Lower lobe of right lung (tissue), 2 donors: ENCODE measurements around the gene ASB5. TPM values are rescaled to one million over a fixed set of nuclear protein-coding genes. Genes with fewer than 3 reads are reported as not detected.
"Not testable (repeated sequence)": the region's sequence is repeated elsewhere in the genome, so short reads cannot be mapped to it uniquely, and the experiment has no call there.

Experiments used
- ATAC-seq, 2 donors: fragments of 200-7000 bp; cut with Tn5 transposase; one replicate each; pipeline ENCODE4 v1.9.1; 2020 to 2022; ENCODE audit warnings: mild to moderate bottlenecking in 2 of 2, moderate library complexity in 2 of 2
- DNase-seq: peaks from one replicate; pipeline ENCODE4 v3.0.0-alpha.2; 2020
- H3K27ac ChIP-seq: fragments of 200-600 bp; one replicate; pipeline ENCODE4 v1.8.0; 2022
- H3K27me3 ChIP-seq: fragments of 200-600 bp; one replicate; pipeline ENCODE4 v1.8.0; 2022; ENCODE audit warnings: low read depth
- H3K36me3 ChIP-seq: fragments of 200-600 bp; one replicate; pipeline ENCODE4 v1.8.0; 2022; ENCODE audit warnings: mild to moderate bottlenecking
- H3K4me1 ChIP-seq: fragments of 200-600 bp; one replicate; pipeline ENCODE4 v1.8.0; 2022
- H3K4me3 ChIP-seq: fragments of 200-600 bp; one replicate; pipeline ENCODE4 v1.8.0; 2022; ENCODE audit warnings: mild to moderate bottlenecking
- H3K9me3 ChIP-seq: fragments of 200-600 bp; one replicate; pipeline ENCODE4 v1.8.0; 2022
- intact Hi-C: fragments of 100-400 bp; cut with DNase I; formaldehyde crosslinking; loops from one replicate; pipeline ENCODE4 v1.11.0; 2022
- total RNA-seq: library from RNA; stranded (reverse); fragmentation: NEBNext Ultra II Directional; extraction: Animal tissue kit (Norgen Biotek cat#: 25700); gene quantifications from one replicate; pipeline ENCODE4 v1.2.1, GENCODE V29; 2021
- TF ChIP-seq, protein P1 (sequence below): fragments of 200-600 bp; IDR thresholded peaks from one replicate; pipeline ENCODE4 v1.8.0; 2022; ENCODE audit warnings: antibody characterized with exemption, mild to moderate bottlenecking
- donor health status: DM: no; HTN: yes; CAD: no; lungs with severe emphysema.

The ASB5 gene
- total RNA-seq, 1 donor from 2014 or later = not detected

DNA sequence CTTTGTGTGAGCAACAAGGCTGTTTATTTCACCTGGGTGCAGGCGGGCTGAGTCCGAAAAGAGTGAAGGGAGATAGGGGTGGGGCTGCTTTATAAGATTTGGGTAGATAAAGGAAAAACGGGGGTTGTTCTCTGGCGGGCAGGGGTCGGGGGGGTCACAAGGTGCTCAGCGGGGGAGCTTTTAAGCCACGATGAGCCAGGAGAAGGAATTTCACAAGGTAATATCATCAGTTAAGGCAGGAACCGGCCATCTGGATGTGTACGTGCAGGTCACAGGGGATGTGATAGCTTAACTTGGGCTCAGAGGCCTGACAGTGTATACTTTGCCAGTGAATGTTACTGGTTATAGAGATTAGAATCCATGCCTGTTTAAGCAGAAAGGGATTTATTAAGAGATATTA, 31.0 kb upstream of the ASB5 start:
- H3K36me3 ChIP-seq = no peaks in the 10 kb centered on the region
- DNase-seq (no peak), ATAC-seq (no peak)
- no peak overlapping the region for H3K4me3 ChIP-seq
- H3K4me1 ChIP-seq = no peaks in the 10 kb centered on the region
- no peaks in the 10 kb centered on the region for H3K27me3 ChIP-seq
- TF ChIP-seq, protein P1, sequence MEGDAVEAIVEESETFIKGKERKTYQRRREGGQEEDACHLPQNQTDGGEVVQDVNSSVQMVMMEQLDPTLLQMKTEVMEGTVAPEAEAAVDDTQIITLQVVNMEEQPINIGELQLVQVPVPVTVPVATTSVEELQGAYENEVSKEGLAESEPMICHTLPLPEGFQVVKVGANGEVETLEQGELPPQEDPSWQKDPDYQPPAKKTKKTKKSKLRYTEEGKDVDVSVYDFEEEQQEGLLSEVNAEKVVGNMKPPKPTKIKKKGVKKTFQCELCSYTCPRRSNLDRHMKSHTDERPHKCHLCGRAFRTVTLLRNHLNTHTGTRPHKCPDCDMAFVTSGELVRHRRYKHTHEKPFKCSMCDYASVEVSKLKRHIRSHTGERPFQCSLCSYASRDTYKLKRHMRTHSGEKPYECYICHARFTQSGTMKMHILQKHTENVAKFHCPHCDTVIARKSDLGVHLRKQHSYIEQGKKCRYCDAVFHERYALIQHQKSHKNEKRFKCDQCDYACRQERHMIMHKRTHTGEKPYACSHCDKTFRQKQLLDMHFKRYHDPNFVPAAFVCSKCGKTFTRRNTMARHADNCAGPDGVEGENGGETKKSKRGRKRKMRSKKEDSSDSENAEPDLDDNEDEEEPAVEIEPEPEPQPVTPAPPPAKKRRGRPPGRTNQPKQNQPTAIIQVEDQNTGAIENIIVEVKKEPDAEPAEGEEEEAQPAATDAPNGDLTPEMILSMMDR = no peak
- intact Hi-C loops = no loop called here
- no peaks in the 10 kb centered on the region for H3K9me3 ChIP-seq
- H3K27ac ChIP-seq = no peak overlapping the region

- Histone ChIP-seq H3K27ac (no peak overlapping the region), H3K27me3 (no peaks in the 10 kb centered on the region), H3K4me3 (no peak overlapping the region), H3K9me3 (no peaks in the 10 kb centered on the region), H3K36me3 (no peaks in the 10 kb centered on the region), H3K4me1 (no peaks in the 10 kb centered on the region)
- no peak for ATAC-seq
- TF ChIP-seq, protein P1 = no peak
- no peak for DNase-seq
- intact Hi-C loops = no loop called here
Measured at GRCh38 chr4:176298664-176299063, 29.6 kb upstream of the ASB5 start.

- H3K36me3 ChIP-seq, intact Hi-C loops, ATAC-seq, H3K27me3 ChIP-seq, H3K27ac ChIP-seq, DNase-seq, H3K4me1 ChIP-seq, H3K9me3 ChIP-seq, H3K4me3 ChIP-seq: not testable (repeated sequence)
Measured at GRCh38 chr4:176295907-176296306, 26.9 kb upstream of the ASB5 start.

GRCh38 chr4:176293660-176294059, 24.6 kb upstream of the ASB5 start:
- TF ChIP-seq, protein P1 = no peak
- intact Hi-C loops = no loop called here
- H3K9me3 ChIP-seq = no peaks in the 10 kb centered on the region
- H3K4me3 ChIP-seq = no peak overlapping the region
- no peaks in the 10 kb centered on the region for H3K36me3 ChIP-seq
- ATAC-seq (no peak), DNase-seq (no peak)
- H3K27ac ChIP-seq = no peak overlapping the region
- H3K27me3 ChIP-seq = no peaks in the 10 kb centered on the region
- no peaks in the 10 kb centered on the region for H3K4me1 ChIP-seq

- no peak overlapping the region for H3K4me3 ChIP-seq
- no peak for DNase-seq
- intact Hi-C loops = no loop called here
- H3K27me3 ChIP-seq = no peaks in the 10 kb centered on the region
- ATAC-seq = no peak
- no peaks in the 10 kb centered on the region for H3K9me3 ChIP-seq
- H3K4me1 ChIP-seq = no peaks in the 10 kb centered on the region
- H3K36me3 ChIP-seq = no peaks in the 10 kb centered on the region
- TF ChIP-seq, protein P1 = no peak
- H3K27ac ChIP-seq = no peak overlapping the region
Measured at GRCh38 chr4:176292920-176293319, 23.9 kb upstream of the ASB5 start.

- Histone ChIP-seq H3K36me3 (no peaks in the 10 kb centered on the region), H3K4me3 (no peak overlapping the region), H3K9me3 (no peaks in the 10 kb centered on the region), H3K27me3 (no peaks in the 10 kb centered on the region), H3K27ac (no peak overlapping the region), H3K4me1 (no peaks in the 10 kb centered on the region)
- TF ChIP-seq, protein P1 = no peak
- DNase-seq = no peak
- intact Hi-C loops = no loop called here
- no peak for ATAC-seq
Measured at GRCh38 chr4:176291748-176292147, 22.7 kb upstream of the ASB5 start.
